GM18870 (cell line): Measurements from ENCODE around the gene CDYL2.

Experiments used
- ATAC-seq: cut with Tn5 transposase; IDR thresholded peaks from one replicate; pipeline ENCODE4 v1.9.1; 2021; ENCODE audit warnings: moderate library complexity; ENCODE audit not compliant: unreplicated experiment

Gene CDYL2

DNA sequence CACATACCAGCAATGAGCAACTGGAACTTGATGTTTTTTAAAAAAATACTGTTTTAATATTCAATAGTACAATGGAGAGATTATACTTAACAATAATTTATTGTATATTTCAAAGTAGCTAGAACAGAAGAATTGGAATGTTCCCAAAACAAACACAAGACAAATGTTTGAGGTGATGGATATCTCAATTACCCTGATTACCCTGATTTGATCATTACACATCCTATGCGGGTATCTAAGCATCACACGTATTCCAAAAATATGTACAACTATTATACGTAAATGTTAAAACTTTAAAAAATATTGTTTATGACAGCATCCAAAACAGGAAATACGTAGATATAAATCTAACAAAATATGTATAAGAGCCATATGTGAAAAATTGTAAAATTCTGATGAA lies 166.8 kb downstream of the CDYL2 start:
- no peak for ATAC-seq

DNA sequence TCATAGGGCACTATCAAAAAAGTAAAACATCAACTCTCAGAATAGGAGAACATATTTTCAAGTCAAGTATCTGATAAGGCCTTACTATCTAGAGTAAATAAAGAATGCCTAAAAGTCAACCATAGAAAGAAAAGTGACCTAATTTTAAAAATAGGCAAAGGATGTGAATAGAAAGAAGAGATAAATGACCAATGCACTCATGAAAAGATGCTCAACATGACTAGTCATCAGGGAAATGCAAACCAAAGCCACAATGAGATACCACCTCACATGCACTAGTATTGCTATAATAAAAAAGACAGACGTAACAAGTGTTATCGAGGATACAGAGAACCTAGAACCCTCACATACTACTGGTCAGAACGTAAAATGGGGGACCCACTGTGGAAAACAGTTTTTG lies 172.8 kb downstream of the CDYL2 start:
- no peak for ATAC-seq

DNA sequence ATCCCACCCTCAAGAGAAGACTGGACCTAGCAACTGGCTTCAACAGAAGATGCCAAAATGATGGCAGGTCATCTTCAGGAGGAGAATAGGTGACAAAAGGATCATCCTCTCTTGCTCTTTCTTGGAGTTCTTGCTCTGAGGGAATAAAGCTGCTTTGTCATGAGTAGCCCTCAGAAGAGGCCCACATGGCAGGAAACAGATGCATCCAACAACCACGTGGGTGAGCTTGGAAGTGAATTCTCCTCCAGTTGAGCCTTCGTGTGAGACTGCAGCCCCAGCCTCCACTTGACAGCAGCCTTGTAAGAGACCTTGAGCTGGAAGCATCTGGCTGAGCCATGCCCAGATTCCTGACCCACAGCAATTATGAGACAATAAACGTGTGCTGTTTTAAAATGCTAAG lies 176.1 kb downstream of the CDYL2 start:
- no peak for ATAC-seq

DNA sequence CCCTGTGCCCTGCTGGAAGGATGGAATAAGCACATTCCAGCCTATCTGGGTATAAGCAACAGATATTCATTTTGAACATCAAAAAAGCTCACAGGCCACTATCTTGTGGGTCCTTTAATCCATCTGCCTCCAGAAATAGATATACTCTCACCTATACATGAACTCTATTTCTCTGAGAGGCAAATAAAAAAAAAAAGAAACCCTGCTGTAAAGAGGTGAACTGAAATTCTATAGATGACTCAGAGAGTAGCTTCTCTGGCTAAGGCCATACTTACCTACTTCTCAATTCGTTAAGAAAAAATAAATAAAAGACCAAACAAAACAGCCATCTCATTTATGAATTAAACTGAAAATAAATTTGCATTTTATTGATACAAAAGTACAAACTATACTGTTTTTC lies 177.3 kb downstream of the CDYL2 start:
- peak; percentile 84 for ATAC-seq

DNA sequence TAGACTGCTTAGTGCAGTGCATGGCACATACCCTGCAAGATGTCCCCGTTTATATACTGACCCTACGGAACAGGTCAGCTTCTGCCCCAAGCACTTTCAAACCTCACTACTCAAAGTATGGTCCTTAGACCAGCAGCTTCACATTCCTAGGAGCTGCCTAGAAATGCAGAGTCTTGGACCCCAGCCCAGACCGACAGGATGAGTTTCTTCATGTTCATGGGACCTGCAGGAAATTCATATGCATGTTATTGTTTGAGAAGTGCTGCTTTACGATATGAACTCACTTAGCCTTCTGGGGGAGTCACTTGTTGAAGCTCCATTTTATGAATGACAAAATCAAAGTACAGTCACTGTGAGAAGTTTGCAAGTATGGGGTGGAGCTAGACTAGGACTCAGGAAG lies 181.0 kb downstream of the CDYL2 start:
- no peak for ATAC-seq

DNA sequence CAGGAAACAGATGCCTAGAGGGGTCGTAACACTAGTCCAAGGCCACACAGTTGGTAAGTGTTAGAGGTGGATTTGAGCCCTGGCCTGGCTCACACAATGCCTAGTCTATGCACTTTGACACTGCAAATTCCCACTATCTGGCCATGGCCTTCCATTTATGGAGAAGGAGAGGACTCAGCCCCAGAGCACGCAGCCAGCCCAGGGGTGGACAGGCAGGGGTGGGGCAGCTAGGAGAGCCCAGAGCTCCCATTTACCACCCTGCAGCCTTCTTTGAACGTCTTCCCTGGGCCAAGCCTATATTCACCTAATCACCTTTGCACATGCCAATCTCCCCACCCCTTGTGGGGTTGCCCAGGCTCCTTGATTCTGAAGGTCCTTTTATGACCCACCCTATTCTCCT lies 182.4 kb downstream of the CDYL2 start:
- ATAC-seq: no peak

DNA sequence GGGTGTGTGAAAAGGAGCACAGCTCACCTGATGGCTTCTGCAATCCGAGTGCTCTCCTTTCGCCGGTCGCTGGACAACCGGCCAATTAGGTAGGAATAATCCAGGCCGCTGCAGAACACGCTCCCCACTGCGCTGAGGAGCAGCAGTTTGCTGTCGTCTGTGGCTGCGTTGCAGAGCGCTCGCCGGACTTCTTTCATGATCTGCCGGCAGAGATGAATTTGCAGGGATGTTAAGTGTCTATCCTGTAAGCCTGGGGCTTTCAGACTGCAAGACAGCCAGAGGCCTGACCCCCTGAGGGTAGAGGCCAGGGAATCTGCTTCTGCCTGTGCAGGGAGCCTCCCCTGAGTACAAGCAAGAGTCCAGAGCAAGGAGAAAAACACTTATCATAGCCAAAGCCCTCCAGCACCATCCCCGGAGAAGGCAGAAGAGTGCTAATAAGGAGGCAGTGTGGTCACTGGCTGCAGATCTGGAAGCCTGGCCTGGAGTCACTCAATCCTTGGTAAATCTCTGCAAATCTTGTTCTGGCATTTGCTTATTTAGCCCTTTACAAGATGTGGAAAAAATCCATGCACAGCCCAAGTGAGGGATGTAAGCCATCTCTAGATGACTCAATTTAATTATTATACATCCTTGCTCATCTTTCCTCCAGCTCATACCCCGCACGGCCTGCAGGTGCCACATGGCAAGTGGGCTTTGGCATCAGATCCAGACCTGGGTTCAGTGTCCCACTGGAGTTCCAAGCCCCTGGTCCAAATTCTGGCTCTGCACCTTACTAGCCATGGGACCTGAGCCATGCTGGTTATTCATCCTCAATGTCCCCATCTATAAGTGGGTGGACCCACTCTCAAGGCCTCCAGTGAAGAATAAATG lies 183.4 kb downstream of the CDYL2 start:
- ATAC-seq: no peak

DNA sequence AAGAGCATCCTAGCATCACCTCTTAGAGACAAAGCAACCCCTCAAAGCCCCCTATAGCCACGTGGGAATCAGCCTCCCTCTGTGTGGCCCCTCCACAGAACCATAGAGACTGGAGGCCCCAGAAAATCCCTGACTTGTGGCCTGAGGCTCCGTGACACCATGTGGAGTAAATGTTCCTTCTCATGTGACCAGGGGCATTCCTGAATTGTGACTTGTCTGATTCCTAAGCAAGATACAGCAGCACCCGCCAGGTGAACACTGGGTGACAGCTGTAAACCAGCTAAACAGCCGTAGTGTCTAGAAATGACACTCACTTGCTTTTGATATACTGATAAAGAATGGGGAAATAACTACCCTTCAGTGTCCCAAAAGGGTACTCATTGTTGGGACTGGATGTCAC lies 184.6 kb downstream of the CDYL2 start:
- no peak for ATAC-seq

DNA sequence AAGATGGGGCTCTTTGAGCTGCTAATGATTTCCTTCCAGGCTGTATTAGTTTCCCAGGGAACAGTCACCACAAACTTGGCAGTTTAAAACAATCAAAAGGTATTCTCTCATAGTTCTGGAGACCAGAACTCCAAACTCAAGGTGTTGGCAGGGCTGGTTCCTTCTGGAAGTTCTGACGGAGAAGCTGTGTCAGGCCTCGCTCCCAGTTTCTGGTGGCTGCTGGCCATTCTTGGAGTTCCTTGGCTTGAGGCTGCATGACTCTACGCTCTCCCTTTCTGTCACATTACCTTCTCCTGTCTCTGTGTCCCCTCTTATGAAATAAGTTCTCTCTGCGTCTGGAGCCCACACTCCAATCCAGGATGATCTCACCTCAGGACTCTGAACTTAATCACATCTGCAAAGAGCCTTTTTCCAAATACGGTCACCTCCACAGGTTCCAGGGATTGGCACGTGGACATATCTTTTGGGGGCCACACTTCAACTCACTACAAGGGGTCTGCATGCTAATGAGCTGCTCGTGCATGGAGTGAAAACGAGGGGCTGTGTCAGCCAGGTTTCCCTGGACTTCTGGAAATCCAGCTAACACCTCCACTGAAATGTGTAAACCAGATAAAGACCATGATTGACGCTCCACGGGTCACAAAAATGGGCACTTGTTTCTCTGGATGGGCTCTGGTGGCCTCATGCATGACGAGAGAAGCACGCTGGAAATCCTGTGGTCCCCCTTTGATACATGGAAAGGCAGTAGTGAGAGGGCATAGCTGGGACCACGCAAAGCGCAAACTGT lies 185.3 kb downstream of the CDYL2 start:
- ATAC-seq: no peak

DNA sequence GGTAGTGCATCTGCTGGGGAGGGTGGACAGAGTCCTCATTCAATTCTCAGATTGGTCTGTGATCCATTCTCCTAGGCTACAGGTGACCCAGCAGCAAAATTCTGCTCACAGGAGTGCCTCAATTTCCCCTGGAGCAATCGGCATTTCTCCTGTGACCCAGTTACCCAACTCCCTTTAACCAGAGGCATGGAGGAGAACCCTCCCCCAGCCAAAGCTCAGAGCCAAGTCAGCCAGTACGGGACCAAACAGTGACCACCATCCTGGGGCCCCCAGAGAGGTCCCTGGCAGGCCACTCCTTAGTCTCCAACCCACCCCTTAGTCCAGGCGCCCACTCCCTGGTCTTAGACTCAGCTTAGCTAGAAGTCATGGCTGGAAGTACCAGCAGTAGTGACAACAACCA lies 188.0 kb downstream of the CDYL2 start:
- no peak for ATAC-seq

DNA sequence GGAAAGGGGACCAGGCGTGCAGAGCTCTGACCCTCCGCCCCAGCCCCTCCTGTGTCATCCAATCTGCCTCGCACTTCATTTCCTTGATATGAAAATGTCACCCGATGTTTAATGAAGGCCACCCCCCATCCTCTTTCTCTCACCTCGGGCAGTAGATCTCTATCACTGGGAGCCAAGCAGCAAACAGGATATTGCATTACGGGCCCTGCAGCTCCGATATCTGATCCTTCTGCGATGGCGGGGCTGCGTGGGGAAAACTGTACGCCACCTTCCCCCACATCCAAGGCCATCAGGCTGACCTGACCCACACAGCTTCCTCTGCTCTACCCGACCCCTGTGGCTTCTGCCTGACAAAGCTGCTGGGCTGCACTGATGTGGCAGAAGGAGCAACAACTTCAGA lies 188.7 kb downstream of the CDYL2 start:
- ATAC-seq: no peak

DNA sequence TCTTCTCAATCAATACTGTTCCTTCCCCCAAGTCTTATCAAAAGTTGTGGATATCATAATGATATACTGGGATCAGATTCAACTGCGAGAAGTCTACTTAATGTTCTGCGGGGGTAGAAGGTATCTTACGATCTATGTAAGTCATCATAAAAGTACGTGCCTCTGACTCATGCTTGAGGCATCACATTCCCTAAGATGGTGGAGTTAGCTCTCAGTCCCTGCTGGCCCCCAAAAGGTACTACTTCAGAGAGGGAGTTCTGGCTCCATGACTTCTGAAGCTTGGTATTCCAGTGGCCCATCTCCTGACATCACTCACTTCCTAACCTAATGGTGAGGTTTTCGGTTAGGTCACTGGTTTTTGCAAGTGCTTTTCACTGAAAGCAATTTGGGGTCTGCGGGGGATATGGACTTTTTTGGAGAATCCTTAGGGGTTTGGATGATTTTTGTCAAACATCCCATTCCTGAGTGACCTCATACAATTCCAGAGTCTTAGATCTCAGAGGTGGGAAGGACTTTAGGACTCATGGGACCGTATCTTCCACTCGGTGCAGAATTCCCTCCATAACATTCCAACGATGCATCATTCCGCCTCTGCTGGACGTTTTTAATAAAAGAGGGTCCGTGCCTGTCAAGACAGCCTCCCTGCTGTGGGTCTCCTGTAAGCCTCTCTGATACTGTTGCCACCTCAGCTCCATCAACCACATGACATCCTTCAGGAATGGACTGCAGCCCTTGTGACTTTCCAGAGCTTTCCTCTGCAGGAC lies 189.3 kb downstream of the CDYL2 start:
- ATAC-seq: no peak

DNA sequence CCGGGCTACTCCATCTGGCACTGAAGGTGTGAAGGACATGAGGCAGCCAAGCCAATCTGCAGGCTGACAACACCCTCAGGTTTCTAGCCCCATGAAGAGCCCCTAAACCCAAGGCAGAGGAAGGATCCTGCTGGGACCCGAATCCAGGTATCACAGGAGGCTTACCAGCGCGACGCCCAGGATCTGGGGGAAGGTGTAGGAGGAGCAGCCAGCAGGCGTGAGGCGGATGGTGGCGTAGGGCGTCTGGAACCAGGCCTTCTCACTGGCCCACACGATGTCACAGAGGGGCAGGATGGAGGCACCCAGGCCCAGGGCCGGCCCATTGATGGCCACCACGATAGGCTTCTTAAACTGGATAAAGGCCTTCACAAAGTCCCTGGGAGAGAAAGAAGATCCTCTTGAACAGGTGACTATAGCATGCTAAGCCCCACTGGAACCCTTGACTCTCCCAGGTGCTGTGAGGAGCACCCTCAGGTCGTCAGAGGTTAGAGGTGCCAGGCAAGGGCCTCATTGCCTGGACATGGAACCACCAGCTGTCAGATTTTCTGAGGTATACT lies 191.9 kb downstream of the CDYL2 start:
- ATAC-seq: no peak

DNA sequence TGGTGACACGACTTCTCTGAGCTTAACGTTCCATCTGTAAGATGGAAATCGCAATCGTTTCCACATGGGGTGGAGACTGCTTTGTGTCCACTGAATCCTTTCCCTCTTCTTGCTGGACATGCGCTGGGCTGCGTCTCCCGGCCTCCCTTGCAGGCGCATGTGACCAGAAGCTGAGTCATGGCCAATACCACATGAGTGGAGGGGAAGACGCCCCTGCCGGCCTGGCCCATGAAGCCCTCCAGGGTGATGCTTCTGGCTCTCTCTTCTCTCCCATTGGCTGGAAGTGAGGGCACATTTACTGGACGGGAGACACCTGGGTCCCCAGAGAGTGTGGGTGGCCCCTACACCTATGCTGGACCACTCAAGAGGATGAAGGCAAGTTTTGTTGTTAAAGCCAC lies 192.5 kb downstream of the CDYL2 start:
- ATAC-seq: no peak

DNA sequence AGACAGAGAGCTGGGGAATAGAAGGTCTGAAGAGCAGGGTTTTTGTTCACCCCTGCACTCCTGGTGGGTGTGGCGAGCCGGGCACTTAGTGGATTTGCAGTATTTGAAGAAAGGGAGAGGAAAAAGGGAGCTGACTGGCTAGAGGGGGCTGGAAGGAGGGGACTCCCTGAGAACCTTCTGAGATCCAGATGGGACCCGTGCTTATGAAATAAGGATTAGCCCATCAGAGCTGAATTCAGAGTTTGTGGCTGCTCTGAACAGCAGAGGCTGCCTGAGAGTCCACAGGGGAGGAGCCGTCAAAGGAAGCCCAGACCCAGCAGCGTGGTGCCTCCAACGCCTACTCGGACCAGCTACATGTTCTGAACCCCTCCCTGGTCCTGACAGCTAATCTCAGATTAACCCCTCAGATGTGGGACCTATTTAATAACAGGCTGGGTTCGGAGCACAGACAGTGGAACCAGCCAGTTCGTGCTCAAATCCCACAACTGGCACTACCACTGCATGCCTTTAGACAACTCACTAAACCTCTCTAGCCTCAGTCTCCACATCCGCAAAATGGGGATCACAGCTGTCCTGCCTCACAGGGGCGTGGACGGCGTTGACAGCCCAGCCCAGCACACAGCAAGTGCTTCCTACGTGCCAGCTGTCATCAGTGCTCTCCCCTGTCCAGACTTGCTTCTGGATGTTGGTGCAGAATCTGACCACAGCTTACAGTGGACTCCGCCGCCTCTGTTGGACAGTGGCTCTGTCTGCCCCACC lies 193.0 kb downstream of the CDYL2 start:
- no peak for ATAC-seq

DNA sequence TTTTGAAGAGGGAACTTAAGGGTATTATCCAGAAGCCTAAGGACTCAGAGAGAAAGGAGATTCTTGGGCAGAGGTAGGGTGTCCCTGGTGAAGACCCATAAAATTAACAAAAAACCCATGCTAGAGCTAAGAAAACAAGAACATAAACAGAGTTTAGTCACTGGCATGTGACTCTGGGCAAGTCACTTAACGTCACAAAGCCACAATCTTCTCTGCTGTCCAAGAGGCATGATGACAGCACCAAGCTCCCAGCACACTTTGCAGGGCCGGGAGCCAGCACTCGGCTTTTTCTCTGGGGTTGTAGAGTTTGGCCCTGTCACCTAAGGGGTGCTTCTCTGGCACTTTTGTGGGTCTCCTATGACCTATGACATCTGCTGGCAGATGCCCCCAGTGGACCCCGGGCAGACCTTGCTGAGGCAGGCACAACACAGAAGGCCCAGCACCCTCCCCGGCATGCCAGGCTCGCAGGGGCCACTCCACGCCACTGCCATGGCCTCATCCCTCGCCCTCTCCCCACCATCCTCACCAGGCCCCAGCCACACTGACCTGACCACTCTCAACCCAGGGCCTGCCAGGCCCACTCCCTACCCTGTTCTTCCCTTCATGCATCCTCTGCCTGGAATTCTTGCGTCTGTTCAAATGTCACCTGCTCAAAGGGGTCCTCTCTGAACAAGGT lies 193.8 kb downstream of the CDYL2 start:
- ATAC-seq: no peak

DNA sequence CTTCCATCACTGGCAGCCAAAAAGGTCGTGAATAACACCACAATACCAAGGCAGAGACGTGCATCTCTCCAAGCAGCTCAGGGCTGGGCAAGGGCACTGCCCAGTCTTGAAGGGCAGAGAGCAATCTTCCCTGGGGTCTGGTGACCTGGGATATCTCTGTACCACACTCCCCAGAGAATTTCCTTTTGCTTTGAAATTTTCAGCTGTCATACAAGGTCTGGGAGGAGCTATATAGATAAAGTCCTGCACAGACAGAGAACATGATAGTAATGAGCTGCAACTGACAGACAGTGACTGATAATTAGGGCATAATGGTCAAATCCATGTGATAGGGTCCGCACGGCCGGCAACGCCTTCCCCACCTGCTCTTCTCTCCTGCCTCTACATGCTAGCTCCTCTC lies 195.5 kb downstream of the CDYL2 start:
- ATAC-seq: no peak

DNA sequence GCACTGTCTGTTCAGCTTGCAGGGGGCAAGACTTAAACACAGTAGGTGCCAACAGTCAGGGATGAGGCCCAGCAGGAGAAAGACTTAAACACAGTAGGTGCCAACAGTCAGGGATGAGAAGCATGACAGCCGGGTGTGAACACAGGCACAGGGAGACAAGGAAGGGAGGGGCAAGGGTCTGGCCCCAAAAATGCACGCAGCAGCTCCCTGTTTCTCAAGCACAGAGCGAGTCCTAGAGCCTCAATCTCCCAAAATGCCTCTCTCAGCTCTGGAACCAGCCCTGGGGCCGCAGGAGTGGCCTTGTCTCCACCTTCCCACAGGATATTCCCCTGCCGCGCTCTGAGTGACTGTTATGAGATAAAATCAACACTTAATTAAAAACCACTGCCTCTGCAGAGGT lies 197.2 kb downstream of the CDYL2 start:
- ATAC-seq: no peak

DNA sequence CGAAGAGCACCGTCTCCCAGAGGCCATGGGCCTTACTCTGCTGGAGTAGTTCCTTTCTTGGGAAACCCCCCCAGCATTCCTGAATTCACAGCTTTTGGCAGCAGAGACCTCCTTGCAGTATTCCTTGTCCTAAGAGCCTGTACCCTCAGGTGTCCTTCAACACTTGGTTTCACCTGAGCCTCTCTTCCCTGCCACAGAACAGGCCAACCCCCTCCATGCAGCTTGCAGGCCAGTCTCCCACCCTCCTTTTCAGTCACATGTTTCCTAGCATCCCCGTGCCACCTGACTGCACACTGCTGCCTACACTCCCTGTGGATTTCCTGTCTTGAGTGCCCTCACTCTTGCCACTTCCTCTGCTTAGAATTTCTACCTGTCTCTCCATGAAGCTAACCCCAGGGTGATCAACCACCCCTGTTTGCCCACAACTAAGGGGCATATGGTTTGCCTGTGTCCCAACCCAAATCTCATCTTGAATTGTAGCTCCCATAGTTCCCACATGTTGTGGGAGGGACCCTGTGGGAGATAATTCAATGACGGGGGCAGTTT lies 198.1 kb downstream of the CDYL2 start:
- no peak for ATAC-seq
